Hematopoietic multipotent progenitor cell treated with erythropoietin and hydrocortisone succinate and interleukin-3 and kit ligand, for 15 days (in vitro differentiated cells): ENCODE measurements around the gene PRRC1.

ENCODE experiments used
- DNase-seq: peaks from one replicate; pipeline ENCODE4 v3.0.0-alpha.2; 2015; ENCODE audit warnings: low spot score

PRRC1 gene

DNA sequence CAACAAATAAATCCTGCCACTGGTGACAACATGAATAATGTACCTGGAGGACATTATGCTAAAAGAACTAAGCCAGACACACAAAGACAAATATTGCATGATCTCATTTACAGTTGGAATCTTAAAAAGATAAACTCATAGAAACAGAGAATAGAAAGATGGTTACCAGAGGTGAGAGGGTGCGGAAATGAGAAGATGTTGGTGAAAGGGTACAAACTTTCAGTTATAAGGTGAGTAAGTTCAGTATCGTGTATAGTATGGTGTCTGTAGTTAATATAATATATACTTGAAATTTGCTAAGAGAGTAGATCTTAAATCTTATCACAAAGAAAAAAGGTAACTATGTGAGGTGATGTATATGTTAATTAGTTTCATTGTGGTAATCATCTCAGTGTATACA is 63.3 kb downstream of the PRRC1 start:
- no peak for DNase-seq

DNA sequence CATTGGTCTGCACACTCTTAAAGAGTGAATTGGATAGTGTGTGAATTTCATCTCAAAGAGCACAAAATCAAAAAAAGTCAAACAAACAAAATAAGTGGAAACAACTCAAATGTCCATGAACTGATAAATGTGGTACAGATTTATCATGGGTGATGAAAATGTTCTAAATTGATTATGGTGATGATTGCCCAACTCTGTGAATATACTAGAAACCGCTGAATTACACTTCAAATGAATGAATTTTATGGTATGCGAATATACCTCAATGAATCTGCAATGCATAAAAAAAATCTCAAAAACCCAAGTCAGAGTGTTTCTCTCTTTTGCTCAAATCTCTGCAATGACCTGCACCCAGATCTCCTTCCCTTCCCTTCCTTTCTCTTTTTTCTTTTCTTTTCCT is 64.0 kb downstream of the PRRC1 start:
- DNase-seq = no peak

DNA sequence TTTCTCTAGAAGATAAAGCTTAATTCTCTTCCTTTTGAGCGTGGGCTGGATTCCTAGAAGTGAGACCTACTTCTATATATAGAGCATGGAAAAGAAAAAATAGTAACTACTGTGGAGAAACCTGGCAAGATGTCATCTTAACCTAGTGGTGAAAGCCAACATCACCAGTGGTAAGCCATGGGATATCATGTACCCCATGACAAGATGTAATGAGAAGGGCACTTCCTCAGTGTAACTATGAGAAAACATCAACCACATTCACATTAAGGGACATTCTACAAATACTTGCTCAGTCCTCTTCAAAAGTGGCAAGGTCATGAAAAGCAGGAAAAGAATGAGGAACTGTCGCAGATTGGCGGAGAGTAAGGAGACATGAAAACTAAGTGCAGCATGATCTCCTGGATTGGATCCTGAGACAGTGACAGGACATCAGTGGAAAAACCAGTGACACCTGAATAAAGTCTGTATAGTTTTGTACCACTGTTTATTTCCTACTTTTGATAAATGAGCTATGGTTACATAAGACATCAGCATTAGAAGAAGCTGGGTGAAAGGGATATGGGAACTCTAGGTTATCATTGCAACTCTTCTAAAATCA is 65.4 kb downstream of the PRRC1 start:
- DNase-seq = no peak

DNA sequence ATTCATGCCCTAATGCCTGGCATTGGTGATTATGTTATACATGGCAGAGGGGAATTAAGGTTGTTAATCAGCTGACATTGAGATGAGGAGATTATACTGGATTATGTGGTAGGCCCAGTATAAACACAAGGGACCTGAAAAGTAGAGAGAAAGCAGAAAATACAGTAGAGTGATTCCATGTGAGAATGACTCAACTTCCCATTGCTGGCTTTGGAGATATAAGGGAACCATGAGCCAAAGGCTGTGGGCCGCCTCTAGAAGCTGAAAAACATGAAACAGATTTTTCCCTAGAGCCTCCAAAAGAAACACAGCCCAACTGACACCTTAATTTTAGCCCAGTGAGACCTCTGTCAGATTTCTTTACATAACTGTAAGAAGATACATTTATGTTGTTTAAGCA is 66.4 kb downstream of the PRRC1 start:
- DNase-seq = no peak

DNA sequence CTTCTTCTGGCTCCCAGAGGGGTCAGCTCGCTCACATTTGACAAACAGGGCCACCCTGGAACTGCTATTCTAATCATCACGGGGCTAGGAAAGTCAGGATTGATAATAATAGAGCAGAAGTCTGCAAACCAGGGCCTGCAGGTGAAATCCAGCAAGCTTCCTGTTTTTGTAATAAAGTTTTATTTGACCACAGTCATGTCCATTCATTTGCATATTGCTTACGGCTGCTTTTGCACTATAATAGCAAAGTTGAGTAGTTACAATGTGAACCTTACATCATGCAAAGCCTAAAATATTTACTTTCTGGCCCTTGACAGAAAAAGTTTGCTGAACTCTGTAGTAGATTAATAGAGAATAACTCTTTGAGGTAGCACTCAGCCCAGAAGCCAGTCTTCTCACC is 68.2 kb downstream of the PRRC1 start:
- DNase-seq = no peak

DNA sequence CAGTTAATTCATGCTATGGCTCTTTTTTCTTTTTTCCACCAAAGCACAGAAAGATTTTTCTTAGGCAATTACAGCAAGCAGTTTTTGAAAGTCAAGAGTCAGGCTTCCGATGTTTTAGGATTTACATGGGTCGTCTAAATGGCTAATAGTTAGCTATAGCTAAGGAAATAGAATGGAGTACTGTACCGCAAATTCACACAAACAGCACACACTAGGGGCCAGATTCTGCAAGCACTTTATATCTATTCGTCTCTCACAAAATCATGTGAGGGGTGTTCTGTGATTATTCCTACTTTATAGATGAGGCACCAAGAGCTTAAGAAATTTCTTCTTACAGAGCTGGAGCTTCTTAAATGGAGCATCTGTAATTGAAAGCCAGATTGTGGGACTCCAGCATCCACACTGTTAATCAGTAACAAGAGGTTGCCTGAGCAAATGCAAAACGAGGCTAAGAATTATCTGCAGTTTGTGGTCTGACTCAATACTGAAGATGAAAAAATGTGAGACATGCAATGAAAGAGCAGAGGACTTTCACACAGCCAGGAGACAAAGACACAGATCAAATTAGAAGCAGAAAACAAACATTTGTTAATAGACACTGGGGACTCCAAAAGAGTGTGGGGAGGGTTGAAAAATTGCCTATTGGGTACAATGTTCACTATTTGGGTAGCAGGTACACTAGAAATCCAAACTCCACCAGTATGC is 68.8 kb downstream of the PRRC1 start:
- DNase-seq = no peak

DNA sequence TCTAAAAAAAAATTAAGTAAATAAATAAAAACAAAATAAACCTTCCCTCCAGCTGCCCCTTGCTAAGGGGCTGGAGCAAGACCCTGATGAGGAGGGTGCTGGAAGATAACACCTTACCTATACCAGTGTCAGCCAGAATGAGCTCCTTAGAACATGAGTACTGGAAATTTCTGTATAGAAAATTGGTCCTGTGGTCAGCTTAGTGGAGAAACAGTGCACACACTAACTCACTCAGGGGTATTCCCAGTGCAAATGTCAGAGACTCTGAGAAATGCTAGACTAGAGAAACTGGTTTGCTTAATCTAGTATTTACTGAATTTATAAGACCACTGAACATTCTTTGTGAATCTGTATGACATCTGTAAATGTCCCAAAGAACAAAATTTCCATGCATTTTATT is 69.4 kb downstream of the PRRC1 start:
- no peak for DNase-seq

DNA sequence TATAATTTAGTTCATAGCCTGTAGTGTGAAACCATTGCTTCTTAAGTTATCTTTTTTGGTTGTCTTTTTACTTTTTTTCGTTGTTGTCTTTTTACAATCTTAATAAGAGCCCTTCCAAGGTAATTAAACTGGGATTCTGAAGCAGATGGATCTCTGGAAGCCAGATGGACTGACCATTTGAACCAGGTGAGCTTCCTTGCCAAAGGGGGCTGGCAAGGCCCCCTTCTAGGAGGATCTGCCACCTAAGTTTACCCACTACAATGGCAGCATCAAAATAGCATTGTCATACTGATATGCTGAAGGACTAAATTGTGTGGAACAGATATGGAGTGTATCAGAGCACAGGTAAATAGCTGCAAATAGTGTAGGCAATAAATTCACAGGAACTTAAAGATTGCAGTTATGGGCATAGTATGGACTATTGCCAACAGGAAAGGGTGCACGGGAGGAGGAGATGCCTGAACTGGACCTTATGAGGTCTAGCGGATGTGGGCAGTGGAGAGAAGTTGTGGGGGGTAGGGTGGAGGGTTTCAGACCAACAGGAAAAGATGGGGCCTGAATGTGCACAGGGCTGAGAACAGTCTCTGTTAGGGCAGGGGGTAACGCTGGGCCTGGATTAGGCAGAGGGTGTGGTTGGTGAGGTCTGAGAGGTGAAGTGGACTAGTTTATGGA is 69.9 kb downstream of the PRRC1 start:
- DNase-seq = no peak

DNA sequence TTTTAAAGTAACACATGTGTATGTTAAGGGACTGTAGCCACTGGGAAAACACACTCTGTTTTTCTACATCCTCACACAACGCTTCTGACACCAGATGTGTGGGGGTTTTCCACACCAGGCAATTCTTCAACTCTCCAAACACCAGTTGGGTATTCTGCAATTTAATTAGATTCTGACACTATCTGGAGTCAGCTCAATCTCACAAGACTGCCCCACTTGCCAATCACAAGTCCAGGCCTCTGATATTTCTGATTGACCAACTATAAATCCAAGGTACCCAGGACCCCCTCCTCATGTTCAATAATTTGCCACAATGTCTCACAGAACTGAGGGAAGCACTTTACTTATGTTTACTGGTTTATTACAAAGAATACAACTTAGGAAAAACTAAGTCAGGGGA is 70.9 kb downstream of the PRRC1 start:
- no peak for DNase-seq

DNA sequence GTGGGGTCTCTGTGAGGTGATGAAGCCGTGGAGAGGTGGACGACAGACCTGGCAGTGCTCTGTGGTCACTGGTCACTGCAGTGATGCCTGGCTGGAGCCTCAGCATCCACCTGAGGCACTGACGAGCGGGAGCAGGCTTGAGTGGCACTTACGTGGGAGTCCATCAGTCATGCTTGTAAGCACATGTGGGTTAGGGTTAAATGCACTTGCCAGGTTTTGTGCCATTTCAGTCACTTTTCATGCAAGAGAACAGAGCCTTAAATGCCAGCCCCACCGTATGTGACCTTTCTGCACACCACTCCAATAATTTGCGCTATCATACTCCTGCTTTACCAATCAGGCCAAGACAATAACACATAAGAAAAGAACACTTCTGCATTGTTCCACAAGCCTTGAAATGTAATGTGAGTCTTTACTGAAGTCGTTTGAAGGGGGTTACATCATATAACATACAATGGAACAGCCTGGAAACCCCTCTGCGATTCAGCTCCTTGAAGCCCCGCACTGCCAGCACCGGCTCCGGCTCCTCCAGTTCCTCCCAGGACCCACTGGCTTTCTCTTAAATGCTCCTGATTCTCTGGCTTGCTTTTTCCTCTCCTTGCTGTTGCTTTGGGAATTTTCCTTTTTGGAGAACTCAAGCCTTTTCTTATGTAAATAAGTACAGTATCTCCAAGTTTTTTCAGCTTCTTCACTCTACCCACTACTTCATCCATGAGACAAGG is 72.0 kb downstream of the PRRC1 start:
- DNase-seq = no peak

DNA sequence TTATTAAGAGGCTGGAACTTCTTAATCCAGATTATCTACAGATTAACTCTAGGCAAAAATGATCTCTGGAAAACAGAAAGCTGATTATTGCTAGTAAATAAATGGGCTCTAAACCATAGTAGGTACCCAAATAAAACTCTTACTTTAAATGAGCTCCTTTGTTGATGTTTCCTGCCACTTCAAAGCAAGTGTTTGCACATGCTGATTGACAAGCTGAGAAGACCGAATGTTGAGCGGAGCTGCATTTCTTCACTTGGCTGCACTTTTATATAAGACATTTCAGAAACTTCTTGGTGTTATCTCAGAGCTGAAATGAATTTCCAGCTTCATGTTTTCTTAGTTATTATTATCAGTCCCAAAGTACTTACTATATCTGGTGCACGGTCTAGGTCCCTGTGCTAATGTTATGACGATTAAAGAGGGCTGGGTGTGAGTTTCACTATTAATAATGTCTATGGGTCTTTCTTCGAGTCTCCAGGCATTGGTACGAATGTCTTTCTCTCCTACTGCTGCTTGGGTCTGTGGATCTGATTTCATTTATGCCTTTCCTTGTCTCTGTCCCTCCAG is 72.8 kb downstream of the PRRC1 start:
- no peak for DNase-seq

DNA sequence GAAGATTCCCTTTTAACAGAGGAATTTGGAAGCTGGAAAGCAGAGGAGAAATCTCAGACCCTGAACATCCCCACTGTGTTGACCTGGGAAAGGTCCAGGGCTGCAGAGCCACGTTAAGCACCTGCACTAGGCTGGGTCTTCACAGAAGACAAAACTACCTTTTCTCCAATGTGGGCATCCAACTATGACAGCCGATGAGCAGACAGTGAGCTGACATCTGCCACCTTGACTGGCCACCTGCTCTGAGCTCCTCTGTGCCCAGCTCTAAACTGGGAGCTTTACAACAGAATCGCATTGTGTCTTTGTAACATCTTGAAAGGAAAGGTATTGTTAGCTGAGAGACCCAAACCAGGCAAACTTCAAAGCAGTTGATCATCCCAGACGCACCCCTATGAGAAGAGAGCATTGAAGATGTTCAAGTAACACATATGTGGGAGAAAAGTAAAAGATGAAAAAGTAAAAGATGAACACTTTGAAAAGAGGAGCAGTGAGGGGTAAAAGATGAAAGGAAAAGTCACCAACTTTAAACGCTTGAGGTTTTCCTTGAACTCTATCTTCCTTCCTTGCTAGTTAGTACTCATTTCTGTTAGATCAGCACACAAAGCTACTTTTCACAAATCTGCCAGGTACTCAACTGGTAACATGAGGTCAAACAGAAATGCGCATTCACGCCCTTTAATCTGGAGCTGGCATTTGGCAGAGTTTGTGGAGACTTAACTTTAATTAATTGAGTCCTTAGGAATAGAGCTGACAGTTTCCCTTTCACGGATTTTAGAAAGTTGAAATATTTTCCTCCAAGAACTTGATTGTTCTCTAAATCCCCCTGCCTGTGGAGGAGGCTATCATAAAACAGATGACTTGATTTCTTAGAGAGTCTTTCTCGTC is 78.3 kb downstream of the PRRC1 start:
- no peak for DNase-seq

DNA sequence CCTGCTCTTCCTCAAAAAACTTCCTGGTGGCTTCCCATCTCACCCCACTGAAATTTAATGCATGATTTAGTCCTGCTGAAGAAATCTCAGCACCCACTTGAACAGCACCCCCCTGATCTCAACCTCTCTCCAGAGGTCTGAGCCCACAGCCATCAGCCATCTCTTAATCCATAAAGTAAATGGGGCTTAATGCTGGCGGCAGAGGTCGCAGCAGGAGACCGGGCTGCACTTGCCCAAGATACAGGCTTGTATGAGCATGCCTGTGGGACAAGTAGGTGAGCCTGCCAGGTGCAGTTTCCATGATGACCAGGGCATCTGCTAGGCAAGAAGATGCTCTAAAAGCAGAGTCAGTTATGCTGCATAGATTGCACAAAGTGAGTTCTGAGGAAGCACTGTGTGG is 79.1 kb downstream of the PRRC1 start:
- DNase-seq = no peak

DNA sequence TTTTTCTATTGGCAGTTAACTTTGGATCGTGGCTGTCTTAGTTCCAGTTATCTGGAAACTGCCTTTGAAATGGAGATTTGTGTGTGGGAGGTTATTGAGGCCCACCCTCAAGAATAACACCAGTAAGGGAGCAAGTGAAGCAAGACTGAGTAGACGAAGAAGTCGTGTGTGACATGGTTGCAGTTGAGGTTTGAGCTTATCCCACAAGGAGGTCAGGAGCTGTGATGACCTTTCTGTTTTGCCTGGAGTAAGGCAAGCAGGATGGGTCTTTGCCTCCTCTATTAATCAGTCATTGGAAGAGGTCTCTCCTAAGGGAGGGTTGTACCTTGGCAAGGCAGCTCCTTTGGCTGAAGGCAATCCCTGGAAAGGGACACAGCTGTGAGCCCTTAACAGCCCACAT is 81.9 kb downstream of the PRRC1 start:
- no peak for DNase-seq

DNA sequence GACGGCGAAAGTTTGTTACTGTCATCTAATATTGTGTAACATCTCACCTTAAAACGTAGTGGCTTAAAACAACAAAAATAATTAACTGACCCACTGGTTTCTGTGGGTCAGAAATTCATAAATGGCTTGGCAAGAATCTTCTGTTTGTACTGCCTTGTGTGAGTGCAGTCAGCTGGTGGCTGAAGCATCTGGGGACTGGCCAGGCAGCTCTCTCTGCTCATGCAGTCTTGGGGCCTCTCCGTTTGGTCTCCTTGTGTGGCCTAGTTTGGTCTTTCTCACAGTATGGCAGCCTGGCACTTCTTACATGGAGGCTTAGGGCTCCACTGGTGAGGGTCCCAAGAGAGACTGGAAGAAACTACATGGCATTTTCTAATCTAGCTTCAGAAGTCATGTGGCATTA is 82.4 kb downstream of the PRRC1 start:
- DNase-seq = no peak

DNA sequence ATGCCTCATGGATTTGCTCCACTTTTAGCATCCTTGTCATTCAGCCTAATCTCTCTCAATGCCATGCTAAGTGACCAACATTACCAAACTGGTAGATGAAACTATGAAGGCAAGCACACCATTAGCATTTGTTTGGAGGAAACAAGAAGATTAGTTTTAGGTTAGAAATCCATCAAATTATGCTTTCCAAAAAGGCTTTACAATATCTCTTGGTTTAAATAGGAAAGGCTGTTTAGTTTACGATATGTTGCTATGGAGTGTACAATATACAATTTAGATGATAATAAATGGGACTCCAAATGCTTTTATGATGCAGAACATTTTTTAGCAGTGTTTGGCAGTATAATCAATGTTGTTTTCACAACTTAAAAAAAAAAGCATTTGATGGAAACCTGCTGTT is 83.7 kb downstream of the PRRC1 start:
- no peak for DNase-seq

DNA sequence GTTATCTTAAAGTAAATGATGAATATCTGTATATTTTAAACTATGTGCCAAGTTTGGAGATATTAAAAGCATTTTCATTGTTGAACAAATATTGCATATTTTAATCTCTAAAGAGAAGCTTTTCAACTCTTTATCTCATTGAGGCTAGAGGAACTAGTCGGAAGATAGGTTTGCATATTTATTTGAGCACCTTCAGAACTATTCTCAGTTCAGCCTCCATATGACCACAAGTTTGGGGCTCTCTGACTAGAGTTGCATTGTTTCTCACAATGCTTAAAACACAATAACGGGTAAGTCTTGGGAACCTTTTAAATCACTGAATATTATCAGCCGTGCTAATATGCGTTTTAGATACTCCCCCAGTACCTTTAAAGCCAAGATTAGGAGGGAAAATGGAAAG is 84.2 kb downstream of the PRRC1 start:
- DNase-seq = no peak

DNA sequence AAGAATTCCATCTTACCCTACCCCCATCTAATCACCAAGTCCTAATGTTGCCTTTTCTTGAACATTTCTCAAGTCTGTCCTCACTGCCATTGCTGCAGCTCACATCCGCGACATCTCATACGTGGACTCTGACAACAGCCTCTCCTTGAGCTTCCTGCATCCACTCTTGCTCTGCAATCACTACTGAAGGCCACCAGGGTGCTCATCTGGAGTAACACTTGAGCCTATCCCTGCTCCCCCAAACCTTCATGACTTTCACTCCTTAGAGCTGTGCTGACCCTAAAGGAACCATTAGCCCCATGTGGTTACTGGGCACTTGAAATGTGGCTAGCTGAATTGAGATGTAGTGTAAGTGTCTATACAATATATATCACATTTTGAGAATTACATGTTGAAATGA is 85.0 kb downstream of the PRRC1 start:
- no peak for DNase-seq

DNA sequence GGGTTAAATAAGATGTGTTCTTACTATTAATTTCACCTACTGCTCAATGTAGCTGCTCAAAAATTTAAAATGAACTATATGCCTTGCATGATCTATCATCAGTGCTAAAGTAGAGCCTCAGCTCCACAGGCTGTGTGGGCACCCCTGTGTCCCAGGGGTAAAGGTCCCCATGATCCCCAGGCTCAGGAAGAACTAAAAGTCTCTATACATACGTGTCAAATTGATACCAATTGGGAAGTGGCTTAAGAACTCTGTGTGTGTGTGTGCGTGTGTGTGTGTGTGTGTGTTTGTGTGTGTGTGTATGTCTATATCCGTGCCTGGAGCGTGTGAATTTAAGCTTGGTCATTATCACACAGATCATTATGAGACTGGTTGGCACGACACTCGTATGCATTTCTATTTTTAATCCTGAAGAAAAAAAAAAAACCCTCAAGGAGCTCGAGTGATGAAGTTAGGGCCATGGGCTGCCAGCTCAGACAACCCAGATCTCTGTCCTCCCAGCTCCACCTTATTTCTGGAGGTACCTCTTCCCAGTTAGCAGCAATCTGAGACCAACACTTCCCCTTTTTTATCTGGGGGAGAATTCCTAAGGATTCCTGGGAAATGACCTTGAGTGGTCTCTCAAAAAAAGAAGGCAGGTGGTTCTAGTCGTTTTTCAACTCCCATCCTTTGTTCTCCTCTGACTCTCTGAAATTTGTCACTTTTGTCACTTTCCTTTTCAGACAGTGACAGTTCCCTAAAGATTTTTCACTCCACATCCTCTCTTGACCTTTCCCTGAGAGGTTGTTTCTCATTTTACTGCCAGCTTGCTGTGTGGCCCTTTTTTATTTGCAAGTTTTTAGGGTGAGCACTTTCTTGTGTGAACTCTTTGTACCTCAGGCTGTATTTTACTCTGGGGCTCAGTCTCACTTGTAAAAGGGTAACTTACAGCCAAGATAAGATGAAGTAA is 85.7 kb downstream of the PRRC1 start:
- DNase-seq = no peak
